SK-N-SH (cell line): ENCODE measurements around the gene S1PR3. TPM values are rescaled to one million over a fixed set of nuclear protein-coding genes. Genes with fewer than 3 reads are reported as not detected.

Experiments
- CTCF ChIA-PET: fragments of 300-600, 350-600 bp; formaldehyde crosslinking; extraction: SDS; loops from one replicate; lab custom pipeline; 2021; lab: Yijun Ruan, JAX
- POLR2A ChIA-PET: fragments of 350-600 bp; sonication (Branson Sonifier 250); formaldehyde crosslinking; extraction: SDS; loops from one replicate; lab custom pipeline; 2020; ENCODE audit warnings: antibody characterized with exemption, inconsistent platforms; lab: Yijun Ruan, JAX
- DNase-seq: peaks from one replicate; pipeline ENCODE4 v3.0.0; 2012
- H2AFZ ChIP-seq: fragments of 200-600 bp; sonication (generic); 2 replicates; pipeline ENCODE4 v1.8.1; 2016; ENCODE audit warnings: antibody characterized with exemption, mild to moderate bottlenecking, low read depth
- H3F3A ChIP-seq: fragments of 200-600 bp; sonication (generic); replicated peaks from 2 replicates; pipeline ENCODE3; 2016; ENCODE audit warnings: antibody characterized with exemption, mild to moderate bottlenecking; ENCODE audit not compliant: insufficient read depth
- H3K27ac ChIP-seq, 2 experiments: fragments of 200-500 bp in 1 of 2; fragments of 200-600 bp in 1 of 2; sonication (Bioruptor generic) in 1 of 2; sonication (generic), shearing (Covaris generic) in 1 of 2; 2 replicates each; pipeline versions ENCODE4 v1.5.1 to v1.6.1; 2014 to 2016; ENCODE audit warnings: low read depth in 2 of 2, inconsistent platforms in 1 of 2, low read length in 1 of 2, mild to moderate bottlenecking in 1 of 2, mixed read lengths in 1 of 2
- H3K27me3 ChIP-seq: fragments of 200-600 bp; sonication (generic), shearing (Covaris generic); 2 replicates; pipeline ENCODE4 v1.6.1; 2016; ENCODE audit warnings: mixed run types; ENCODE audit not compliant: insufficient read depth
- H3K36me3 ChIP-seq, 2 experiments: fragments of 200-500 bp in 1 of 2; fragments of 200-600 bp in 1 of 2; sonication (Bioruptor generic) in 1 of 2; sonication (generic) in 1 of 2; replicated peaks in 1 of 2; 2 replicates each; pipeline versions ENCODE3 to v1.5.1; 2014 to 2016; ENCODE audit warnings: low read length in 1 of 2, mild to moderate bottlenecking in 1 of 2; ENCODE audit not compliant: insufficient read depth in 2 of 2, control insufficient read depth in 1 of 2
- H3K4me1 ChIP-seq, 2 experiments: fragments of 200-500 bp in 1 of 2; fragments of 200-600 bp in 1 of 2; sonication (Bioruptor generic) in 1 of 2; sonication (generic), shearing (Covaris generic) in 1 of 2; 2 replicates each; pipeline versions ENCODE4 v1.5.1 to v1.6.1; 2014 to 2016; ENCODE audit warnings: low read depth in 1 of 2, low read length in 1 of 2, mixed run types in 1 of 2; ENCODE audit not compliant: insufficient read depth in 2 of 2, control insufficient read depth in 1 of 2
- H3K4me2 ChIP-seq: fragments of 200-600 bp; sonication (generic), shearing (Covaris generic); 2 replicates; pipeline ENCODE4 v1.6.1; 2017; ENCODE audit warnings: mixed run types
- H3K4me3 ChIP-seq, 2 experiments: fragments of 200-500 bp in 1 of 2; fragments of 200-600 bp in 1 of 2; sonication (Bioruptor generic) in 1 of 2; sonication (generic), shearing (Covaris generic) in 1 of 2; 2 replicates each; pipeline versions ENCODE4 v1.5.1 to v1.8.1; 2014 to 2016; ENCODE audit warnings: low read depth in 2 of 2, inconsistent platforms in 1 of 2, low read length in 1 of 2, mild to moderate bottlenecking in 1 of 2, mixed read lengths in 1 of 2, moderate library complexity in 1 of 2
- H3K79me2 ChIP-seq: fragments of 200-600 bp; sonication (generic); 2 replicates; pipeline ENCODE4 v1.8.1; 2017; ENCODE audit warnings: mild to moderate bottlenecking; ENCODE audit not compliant: insufficient read depth
- H3K9ac ChIP-seq: fragments of 200-600 bp; sonication (generic); 2 replicates; pipeline ENCODE4 v1.6.1; 2017; ENCODE audit warnings: mixed run types
- H3K9me2 ChIP-seq: fragments of 200-600 bp; sonication (generic); 2 replicates; pipeline ENCODE4 v1.6.1; 2017; ENCODE audit warnings: mixed run types
- H3K9me3 ChIP-seq: fragments of 200-600 bp; sonication (generic); 2 replicates; pipeline ENCODE4 v1.6.1; 2017; ENCODE audit warnings: mixed run types, mild to moderate bottlenecking, moderate library complexity
- H4K20me1 ChIP-seq: fragments of 200-600 bp; sonication (generic); 2 replicates; pipeline ENCODE4 v1.6.1; 2017; ENCODE audit warnings: mild to moderate bottlenecking, mixed run types; ENCODE audit not compliant: insufficient read depth
- EP300 ChIP-seq, 2 experiments: IDR thresholded peaks; 2 replicates each; pipeline versions ENCODE4 v1.4.0 to v1.6.1; 2012; ENCODE audit warnings: borderline replicate concordance in 1 of 2, low read depth in 1 of 2, low read length in 1 of 2
- EZH2phosphoT487 ChIP-seq: fragments of 200-600 bp; sonication (generic); IDR thresholded peaks from 2 replicates; pipeline ENCODE4 v1.6.1; 2017; ENCODE audit warnings: low read depth, mixed run types, mild to moderate bottlenecking, antibody characterized with exemption, moderate library complexity, borderline replicate concordance
- FOSL2 ChIP-seq: IDR thresholded peaks from 2 replicates; pipeline ENCODE4 v1.4.0; 2012; ENCODE audit warnings: low read depth, mild to moderate bottlenecking, moderate library complexity, borderline replicate concordance
- JUND ChIP-seq: IDR thresholded peaks from 2 replicates; pipeline ENCODE4 v1.4.0; 2012
- NRF1 ChIP-seq: IDR thresholded peaks from 2 replicates; pipeline ENCODE4 v1.6.1; 2012; ENCODE audit warnings: low read depth, mild to moderate bottlenecking, low read length
- RCOR1 ChIP-seq: fragments of 150-350 bp; IDR thresholded peaks from 2 replicates; pipeline ENCODE4 v1.6.1; 2017; ENCODE audit warnings: antibody characterized with exemption, low read length
- REST ChIP-seq: IDR thresholded peaks from 2 replicates; pipeline ENCODE4 v1.6.1; 2012; ENCODE audit warnings: mild to moderate bottlenecking, low read depth, low read length, moderate library complexity
- TAF1 ChIP-seq: IDR thresholded peaks from 2 replicates; pipeline ENCODE4 v1.6.1; 2012; ENCODE audit warnings: low read depth, mild to moderate bottlenecking, low read length, moderate library complexity, borderline replicate concordance
- TEAD4 ChIP-seq: IDR thresholded peaks from 2 replicates; pipeline ENCODE4 v1.4.0; 2012; ENCODE audit warnings: mild to moderate bottlenecking, borderline replicate concordance; ENCODE audit not compliant: insufficient read depth
- USF1 ChIP-seq: IDR thresholded peaks from 2 replicates; pipeline ENCODE4 v1.4.0; 2012; ENCODE audit warnings: low read depth, borderline replicate concordance
- YY1 ChIP-seq: IDR thresholded peaks from 2 replicates; pipeline ENCODE4 v1.4.0; 2012; ENCODE audit warnings: low read depth, mild to moderate bottlenecking
- WGBS: methylation state at CpG from one replicate; pipeline ENCODE4 v1.1.6; 2017; ENCODE audit warnings: low lambda C conversion rate; 5-methylcytosine and 5-hydroxymethylcytosine counted together
- polyA plus RNA-seq, 3 experiments: library from polyadenylated mRNA; depleted of rRNA; stranded (reverse); fragments of >200 nt; gene quantifications; 2 replicates each; pipeline ENCODE4 v1.2.3, GENCODE V29; 2012
- TF ChIP-seq, protein P1 (sequence below): fragments of 150-350 bp; IDR thresholded peaks from 2 replicates; pipeline ENCODE4 v1.6.1; 2017; ENCODE audit warnings: antibody characterized with exemption, low read length, low read depth, borderline replicate concordance

S1PR3 gene
- polyA plus RNA-seq, 1 of the 3 experiments (the other 2 are of a cell fraction), result 2.5 TPM

GRCh38 chr9:88984543-88984883, 6.8 kb upstream of the S1PR3 start:
- Histone ChIP-seq H4K20me1 (no peaks in the 10 kb centered on the region), H3K4me2 (no peak overlapping the region), H3K36me3 (no peaks in the 10 kb centered on the region), H2AFZ (no peak overlapping the region), H3K9ac (no peak overlapping the region), H3K27me3 (no peaks in the 10 kb centered on the region), H3K4me1 (peaks cover 0 to 4% of the 10 kb centered on the region in 2 experiments; a peak in 2 of 4 replicates), H3K4me3 (no peak overlapping the region), H3K9me3 (no peaks in the 10 kb centered on the region), H3K27ac (no peak overlapping the region), H3F3A (peaks cover 3% of the 10 kb centered on the region), H3K79me2 (no peaks in the 10 kb centered on the region), H3K9me2 (no peaks in the 10 kb centered on the region)
- no peak for TF ChIP-seq EZH2phosphoT487
- TF ChIP-seq, protein P1, sequence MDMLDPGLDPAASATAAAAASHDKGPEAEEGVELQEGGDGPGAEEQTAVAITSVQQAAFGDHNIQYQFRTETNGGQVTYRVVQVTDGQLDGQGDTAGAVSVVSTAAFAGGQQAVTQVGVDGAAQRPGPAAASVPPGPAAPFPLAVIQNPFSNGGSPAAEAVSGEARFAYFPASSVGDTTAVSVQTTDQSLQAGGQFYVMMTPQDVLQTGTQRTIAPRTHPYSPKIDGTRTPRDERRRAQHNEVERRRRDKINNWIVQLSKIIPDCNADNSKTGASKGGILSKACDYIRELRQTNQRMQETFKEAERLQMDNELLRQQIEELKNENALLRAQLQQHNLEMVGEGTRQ, result no peak
- TF ChIP-seq USF1, result no peak
- TF ChIP-seq EP300 (IDR thresholded peaks at IDR 0.05; ENCODE audit: borderline replicate concordance in 1 of 2, low read depth in 1 of 2, low read length in 1 of 2), result no peak
- no peak for TF ChIP-seq JUND
- TF ChIP-seq NRF1, result no peak
- ChIA-PET CTCF (interaction anchor here (0.7 to 1.4 kb wide), 2 partner anchors 27 to 133 kb away, joined by 3 to 4 read pairs; no protein-coding TSS in a partner anchor), POLR2A (no interaction called here)
- no peak for DNase-seq
- 73% methylated on average over 4 of the region's 4 CpGs for WGBS

- H2AFZ ChIP-seq, result no peak overlapping the region
- no peaks in the 10 kb centered on the region for H3K27me3 ChIP-seq
- H3K27ac ChIP-seq, result no peak overlapping the region
- H4K20me1 ChIP-seq, result no peaks in the 10 kb centered on the region
- peaks cover 3% of the 10 kb centered on the region for H3F3A ChIP-seq
- H3K4me1 ChIP-seq, result peaks cover 0 to 5% of the 10 kb centered on the region in 2 experiments; a peak in 2 of 4 replicates
- WGBS, result 23% methylated on average over 2 of the region's 2 CpGs
- H3K4me3 ChIP-seq, result no peak overlapping the region
- POLR2A ChIA-PET, result no interaction called here
- DNase-seq, result no peak
- no peaks in the 10 kb centered on the region for H3K36me3 ChIP-seq
- H3K79me2 ChIP-seq, result no peaks in the 10 kb centered on the region
- H3K9ac ChIP-seq, result no peak overlapping the region
- TF ChIP-seq REST (no peak), RCOR1 (no peak), FOSL2 (no peak), TAF1 (no peak), YY1 (no peak), TEAD4 (no peak)
- H3K9me3 ChIP-seq, result no peaks in the 10 kb centered on the region
- CTCF ChIA-PET, result interaction anchor here (1.4 kb wide), 1 partner anchor 29 kb away, joined by 4 read pairs; no protein-coding TSS in a partner anchor
- H3K9me2 ChIP-seq, result no peaks in the 10 kb centered on the region
- no peak overlapping the region for H3K4me2 ChIP-seq
Observed at GRCh38 chr9:88985616-88986015, 5.7 kb upstream of the S1PR3 start.
